T-helper 1 cell treated with Interleukin-12 subunit alpha and Interleukin-12 subunit beta and Interleukin-4 antibody, amounts not matched to agents 30 μg/mL and 1 μg/mL, for 36 hours (primary cell): ENCODE results near the gene PAQR5.
"Not testable (repeated sequence)": the region's sequence is repeated elsewhere in the genome, so short reads cannot be mapped to it uniquely, and the experiment has no call there.

Experiments
- H3K27ac Mint-ChIP-seq: one replicate; pipeline ENCODE4 v1.8.0; 2021; ENCODE audit warnings: mild to moderate bottlenecking, mixed read lengths
- H3K27me3 Mint-ChIP-seq: one replicate; pipeline ENCODE4 v1.8.0; 2021; ENCODE audit warnings: low read depth, mixed read lengths
- H3K36me3 Mint-ChIP-seq: one replicate; pipeline ENCODE4 v1.8.0; 2021; ENCODE audit warnings: low read depth, mixed read lengths
- H3K4me1 Mint-ChIP-seq: one replicate; pipeline ENCODE4 v1.8.0; 2021; ENCODE audit warnings: low read depth, mixed read lengths
- H3K4me3 Mint-ChIP-seq: one replicate; pipeline ENCODE4 v1.8.0; 2021; ENCODE audit warnings: mild to moderate bottlenecking, moderate library complexity, mixed read lengths
- H3K9me3 Mint-ChIP-seq: one replicate; pipeline ENCODE4 v1.8.0; 2021; ENCODE audit warnings: mixed read lengths

Gene PAQR5

DNA sequence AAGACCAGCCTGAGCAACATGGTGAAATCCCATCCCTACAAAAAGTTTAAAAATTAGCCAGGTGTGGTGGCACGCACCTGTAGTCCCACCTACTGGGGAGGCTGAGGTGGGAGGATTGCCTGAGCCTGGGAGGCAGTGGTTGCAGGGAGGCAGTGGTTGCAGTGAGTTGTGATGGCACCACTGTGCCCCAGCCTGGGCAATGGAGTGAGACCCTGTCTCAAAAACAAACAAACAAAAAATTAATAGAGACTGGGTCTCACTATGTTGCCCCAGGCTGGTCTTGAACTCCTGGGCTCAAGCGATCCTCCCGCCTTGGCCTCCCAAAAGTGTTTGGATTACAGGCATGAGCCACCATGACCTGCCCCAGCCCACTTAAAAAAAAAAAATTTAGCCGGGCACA, 151.5 kb downstream of the PAQR5 start:
- H3K4me3 Mint-ChIP-seq, H3K27me3 Mint-ChIP-seq, H3K27ac Mint-ChIP-seq, H3K9me3 Mint-ChIP-seq: not testable (repeated sequence)
- Mint-ChIP-seq H3K4me1 (peaks cover 29% of the 10 kb centered on the region), H3K36me3 (peaks cover 45% of the 10 kb centered on the region)

DNA sequence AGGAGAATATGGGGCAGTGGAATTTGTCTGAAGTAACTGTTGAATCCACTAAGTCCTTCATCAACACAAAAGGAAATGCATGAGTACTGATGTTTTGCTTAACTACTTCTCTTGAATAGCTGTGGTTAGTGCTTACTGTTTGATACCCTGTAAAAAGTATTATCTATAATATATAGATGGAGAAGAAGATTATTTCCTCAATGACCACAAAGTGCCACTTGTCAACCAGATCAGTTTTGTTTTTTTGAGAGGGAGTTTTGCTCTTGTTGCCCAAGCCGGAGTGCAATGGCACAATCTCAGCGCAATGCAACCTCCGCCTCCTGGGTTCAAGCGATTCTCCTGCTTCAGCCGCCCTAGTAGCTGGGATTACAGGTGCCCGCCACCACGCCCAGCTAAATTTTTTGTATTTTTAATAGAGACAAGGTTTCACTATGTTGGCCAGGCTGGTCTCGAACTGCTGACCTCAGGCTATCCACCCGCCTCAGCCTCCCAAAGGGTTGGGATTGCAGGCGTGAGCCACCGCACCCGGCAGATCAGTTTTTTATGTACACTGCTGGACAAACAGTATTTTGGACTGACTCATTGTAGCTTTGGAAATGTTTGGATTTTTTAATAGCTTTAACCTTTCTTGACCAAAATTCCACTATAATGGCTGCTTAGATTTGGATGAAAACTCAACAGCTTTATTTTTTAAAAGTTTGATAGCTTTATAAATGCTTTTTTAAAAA, 152.4 kb downstream of the PAQR5 start:
- H3K27ac Mint-ChIP-seq, result peak overlapping the region; percentile 100
- peaks cover 47% of the 10 kb centered on the region for H3K36me3 Mint-ChIP-seq
- H3K4me3 Mint-ChIP-seq, result peak overlapping the region; percentile 99

DNA sequence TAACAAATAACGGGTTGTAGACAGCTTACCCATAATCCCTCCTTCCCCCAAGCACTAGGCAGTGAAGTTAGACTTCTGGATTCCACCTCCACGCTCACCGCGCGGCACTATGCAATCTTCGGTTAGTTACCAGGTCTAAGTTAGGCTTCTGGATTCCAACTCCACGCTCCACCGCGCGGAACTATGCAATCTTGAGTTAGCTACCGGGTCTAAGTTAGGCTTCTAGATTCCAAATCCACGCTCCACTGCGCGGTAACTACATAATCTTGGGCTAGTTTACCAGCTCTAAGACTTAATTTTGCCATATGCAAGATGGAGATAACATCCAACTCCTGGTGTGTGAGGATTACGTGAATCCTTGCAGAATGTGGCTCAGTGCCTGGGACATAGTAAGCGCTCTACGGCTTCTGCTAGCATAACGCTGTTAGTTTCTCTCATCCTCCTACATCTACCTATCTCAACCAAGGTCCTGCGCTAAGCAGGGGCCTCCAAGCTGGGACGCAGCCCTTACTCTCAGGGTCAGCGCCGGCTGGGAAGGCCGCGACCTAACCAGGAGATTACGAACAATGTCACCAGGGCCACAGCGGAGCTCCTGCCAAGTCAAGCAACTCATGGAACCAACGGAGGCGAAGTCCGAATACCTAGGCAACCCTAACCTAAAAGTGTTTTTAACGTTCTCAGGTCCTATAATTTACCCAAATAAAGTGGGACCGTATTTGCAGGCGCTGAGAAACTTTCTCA, 153.4 kb downstream of the PAQR5 start:
- peak overlapping the region; percentile 100 for H3K27ac Mint-ChIP-seq
- peaks cover 39% of the 10 kb centered on the region for H3K4me1 Mint-ChIP-seq
- H3K9me3 Mint-ChIP-seq, result no peaks in the 10 kb centered on the region
- peaks cover 43% of the 10 kb centered on the region for H3K36me3 Mint-ChIP-seq
- H3K4me3 Mint-ChIP-seq, result peak overlapping the region; percentile 99
- H3K27me3 Mint-ChIP-seq, result no peaks in the 10 kb centered on the region

More for the DNA sequence above, 152.4 kb downstream of the PAQR5 start:
- Mint-ChIP-seq H3K27me3 (no peaks in the 10 kb centered on the region), H3K4me1 (peaks cover 36% of the 10 kb centered on the region), H3K9me3 (no peaks in the 10 kb centered on the region)

DNA sequence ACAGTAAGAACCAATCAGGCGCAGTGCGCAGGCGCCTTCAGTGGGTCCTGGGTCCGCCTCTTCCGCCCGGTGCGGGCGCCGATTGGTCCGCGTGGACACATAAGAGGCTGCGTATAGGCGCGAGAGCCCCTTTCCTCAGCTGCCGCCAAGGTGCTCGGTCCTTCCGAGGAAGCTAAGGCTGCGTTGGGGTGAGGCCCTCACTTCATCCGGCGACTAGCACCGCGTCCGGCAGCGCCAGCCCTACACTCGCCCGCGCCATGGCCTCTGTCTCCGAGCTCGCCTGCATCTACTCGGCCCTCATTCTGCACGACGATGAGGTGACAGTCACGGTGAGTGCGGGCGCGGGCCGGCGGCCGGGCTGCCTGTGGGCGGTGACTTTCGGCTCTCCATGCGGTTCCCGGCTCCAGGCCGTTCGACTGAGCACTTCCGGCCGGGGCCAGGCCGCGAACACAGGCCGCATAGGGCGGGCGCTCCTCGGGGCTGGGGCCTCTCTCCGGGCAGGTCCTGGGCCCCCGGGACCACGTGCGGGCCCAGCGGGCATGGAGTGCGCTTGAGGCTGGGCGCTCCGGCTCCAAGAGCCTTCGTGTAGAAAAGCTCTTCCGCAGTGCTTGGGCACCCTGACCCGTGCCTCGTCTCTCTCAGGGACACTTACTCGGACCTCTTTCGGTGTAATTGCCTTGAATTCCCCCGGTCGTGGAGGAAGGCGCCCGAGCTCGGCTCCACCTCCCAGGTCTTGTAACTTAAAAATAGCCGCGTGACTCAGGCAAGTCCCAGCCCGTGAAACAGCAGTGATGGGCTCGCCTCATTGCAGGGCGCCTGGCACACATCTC, 154.2 kb downstream of the PAQR5 start, which contains the start of gene RPLP1:
Gene RPLP1, plus strand, starts transcription at position 127 of the 830 bp plus-strand sequence. Its CDS starts 131 bp downstream, at position 258.
- H3K27me3 Mint-ChIP-seq, result no peaks in the 10 kb centered on the region
- H3K4me3 Mint-ChIP-seq, result peak within 1 kb of the TSS; percentile 99
- peak within 1 kb of the TSS; percentile 100 for H3K27ac Mint-ChIP-seq
- peaks cover 39% of the 10 kb centered on the region for H3K4me1 Mint-ChIP-seq
- H3K9me3 Mint-ChIP-seq, result no peaks in the 10 kb centered on the region
- H3K36me3 Mint-ChIP-seq, result peaks cover 49% of the 10 kb centered on the region

DNA sequence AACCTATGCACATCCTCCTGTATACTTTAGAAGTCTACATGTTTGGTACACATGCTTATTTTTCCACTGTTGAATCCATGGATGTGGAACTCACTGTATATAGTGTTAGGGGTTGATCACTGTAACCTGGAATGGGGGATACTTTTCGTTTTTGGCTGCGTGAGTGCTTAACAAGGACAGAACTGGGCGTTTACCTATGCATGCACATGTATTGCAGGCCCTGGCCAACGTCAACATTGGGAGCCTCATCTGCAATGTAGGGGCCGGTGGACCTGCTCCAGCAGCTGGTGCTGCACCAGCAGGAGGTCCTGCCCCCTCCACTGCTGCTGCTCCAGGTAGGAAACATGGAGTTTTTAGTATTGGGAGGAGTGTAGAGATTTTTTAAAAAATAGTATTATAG, 156.2 kb downstream of the PAQR5 start:
- Mint-ChIP-seq H3K27ac (no peak overlapping the region), H3K9me3 (no peaks in the 10 kb centered on the region), H3K4me3 (peak overlapping the region; percentile 99), H3K4me1 (peaks cover 39% of the 10 kb centered on the region), H3K27me3 (no peaks in the 10 kb centered on the region), H3K36me3 (peaks cover 48% of the 10 kb centered on the region)

DNA sequence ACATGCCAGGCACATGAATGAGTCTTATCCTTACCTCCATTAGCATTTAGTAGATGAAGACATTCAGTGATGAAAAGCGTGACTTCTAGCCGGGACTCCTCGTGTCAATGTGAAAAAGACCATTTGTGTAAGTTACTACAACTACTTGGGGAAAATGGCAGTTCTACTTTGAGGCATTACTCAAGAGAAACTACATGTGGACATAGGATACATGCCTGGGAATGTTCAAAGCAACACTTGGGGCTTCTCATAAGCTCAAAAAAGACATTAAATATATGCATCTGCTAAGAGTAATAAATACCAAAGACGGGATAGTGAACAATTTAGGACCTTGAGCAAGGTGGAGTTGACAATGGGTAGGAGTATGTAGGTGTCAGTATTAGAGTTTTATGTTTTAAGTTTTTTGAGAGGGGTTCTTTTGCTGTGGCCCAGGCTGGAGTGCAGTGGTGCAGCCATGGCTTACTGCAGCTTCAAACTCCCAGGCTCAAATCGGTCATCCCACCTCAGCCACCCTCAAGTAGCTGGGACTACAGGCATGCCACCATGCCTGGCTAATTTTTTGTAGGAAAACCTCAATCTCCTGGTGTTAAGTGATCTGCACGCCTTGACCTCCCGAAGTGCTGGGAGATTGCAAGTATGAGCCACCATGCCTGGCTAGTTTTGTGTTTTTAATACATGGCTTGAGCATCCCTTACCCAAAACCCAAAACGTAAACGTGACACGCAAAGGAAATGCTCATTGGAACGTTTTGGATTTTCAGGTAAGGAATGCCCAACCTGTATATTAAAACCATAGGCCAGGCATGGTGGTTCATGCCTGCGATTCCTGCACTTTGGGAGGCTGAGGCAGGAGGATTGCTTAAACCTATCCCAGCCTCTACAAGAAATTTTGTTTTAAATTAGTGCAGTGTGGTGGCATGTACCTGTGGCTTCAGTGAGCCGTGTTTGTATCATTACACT, 157.8 kb downstream of the PAQR5 start:
- Mint-ChIP-seq H3K36me3 (peaks cover 48% of the 10 kb centered on the region), H3K27me3 (no peaks in the 10 kb centered on the region), H3K27ac (peak overlapping the region; percentile 62), H3K4me3 (no peak overlapping the region), H3K4me1 (peaks cover 39% of the 10 kb centered on the region), H3K9me3 (no peaks in the 10 kb centered on the region)
